Spleen (tissue), 3 donors: ENCODE data around the gene QPCT.

ENCODE experiments used
- POLR2A ChIP-seq, 3 donors: fragments of 450-650 bp; IDR thresholded peaks; one replicate each; pipeline ENCODE4 v1.5.1; 2017; ENCODE audit warnings: antibody characterized with exemption in 3 of 3, mild to moderate bottlenecking in 1 of 3
- POLR2AphosphoS5 ChIP-seq, 3 donors: sonication (generic); formaldehyde crosslinking; IDR thresholded peaks; one replicate each; pipeline ENCODE4 v1.5.1; 2017; ENCODE audit warnings: antibody characterized with exemption in 3 of 3

GRCh38 chr2:37355735-37356134, 11.3 kb downstream of the QPCT start:
- TF ChIP-seq POLR2A (IDR thresholded peaks at IDR 0.05) (no peak), POLR2AphosphoS5 (IDR thresholded peaks at IDR 0.05) (no peak)
